IPS-NIHi11 (cell line): Measurements from ENCODE around the gene SLC3A2.

Experiments used
- DNase-seq: peaks from one replicate; pipeline ENCODE4 v3.0.0; 2012; ENCODE audit warnings: mixed read lengths, low spot score

SLC3A2 gene

DNA sequence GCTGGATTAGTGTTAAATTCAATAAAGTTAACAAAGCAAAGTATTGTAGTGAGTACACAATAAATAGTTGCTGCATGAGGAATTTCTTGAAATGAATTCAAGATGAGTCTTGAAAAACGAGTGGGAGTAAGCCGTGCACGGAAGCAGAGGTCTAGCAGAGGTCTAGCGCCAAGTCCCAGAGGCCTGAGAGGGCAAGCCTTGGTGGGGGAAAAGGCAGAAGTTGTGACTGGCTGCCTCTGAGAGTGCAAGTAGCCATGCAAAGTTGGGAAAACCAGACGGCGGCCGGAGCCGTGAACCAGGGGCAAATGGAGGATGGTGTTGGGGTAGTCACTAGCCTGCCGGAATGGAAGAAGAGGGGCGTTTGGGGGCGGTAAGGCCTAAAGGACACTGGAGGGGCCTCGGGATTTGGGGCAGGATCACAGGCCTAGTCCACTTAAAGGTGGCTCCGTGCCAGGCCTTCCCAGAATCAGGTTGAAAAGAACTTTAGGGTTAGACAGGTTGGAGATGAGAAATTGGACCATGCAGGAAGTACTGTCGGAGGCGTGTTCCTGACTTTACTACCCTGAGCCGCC, 379 bp upstream of the SLC3A2 start:
- no peak for DNase-seq

DNA sequence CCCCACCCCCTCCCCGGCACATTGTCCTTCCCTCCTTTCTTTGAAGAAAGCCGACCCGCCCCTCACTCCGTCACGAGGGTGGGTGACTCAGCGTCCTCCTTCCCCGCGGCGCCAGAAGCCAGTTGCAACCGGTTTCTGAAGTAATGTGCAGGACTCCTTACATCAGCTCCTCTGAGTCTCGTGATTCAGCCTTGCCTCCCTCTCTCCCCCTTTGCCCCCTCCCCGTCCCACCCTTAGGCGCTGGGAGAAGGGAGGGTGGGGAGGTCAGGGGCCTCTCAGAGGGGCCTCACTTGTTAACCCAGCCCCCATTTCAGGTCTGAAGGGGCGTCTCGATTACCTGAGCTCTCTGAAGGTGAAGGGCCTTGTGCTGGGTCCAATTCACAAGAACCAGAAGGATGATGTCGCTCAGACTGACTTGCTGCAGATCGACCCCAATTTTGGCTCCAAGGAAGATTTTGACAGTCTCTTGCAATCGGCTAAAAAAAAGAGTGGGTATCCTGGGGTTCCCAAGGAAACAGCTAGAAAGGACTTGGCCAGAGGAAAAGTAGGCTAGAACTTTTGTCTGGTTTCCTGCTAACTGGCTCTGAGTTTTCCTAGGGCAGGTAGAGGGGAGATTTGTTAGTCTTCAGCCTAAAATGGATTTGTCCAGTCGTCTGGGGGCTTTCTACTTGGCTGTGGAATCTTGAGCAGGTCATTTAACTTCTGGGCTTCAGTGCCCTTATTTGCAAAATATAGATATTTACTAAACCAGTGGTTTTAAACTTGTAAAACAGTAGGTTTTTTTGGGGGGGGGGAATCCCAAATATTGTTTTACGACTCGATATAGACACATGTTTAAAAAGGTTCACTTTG, 1.1 kb downstream of the SLC3A2 start:
- DNase-seq, result no peak

DNA sequence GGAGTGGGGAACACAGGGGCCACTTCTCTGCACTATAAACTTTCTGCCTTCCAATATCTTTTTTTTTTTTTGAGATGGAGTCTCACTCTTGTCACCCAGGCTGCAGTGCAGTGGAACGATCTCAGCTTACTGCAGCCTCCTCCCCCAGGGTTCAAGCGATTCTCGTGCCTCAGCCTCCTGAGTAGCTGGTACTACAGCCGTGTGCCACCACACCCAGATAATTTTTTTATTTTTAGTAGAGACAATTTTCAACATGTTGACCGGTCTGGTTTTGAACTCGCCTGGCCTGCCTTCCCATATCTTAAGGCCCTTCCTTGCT, 1.7 kb downstream of the SLC3A2 start:
- no peak for DNase-seq

DNA sequence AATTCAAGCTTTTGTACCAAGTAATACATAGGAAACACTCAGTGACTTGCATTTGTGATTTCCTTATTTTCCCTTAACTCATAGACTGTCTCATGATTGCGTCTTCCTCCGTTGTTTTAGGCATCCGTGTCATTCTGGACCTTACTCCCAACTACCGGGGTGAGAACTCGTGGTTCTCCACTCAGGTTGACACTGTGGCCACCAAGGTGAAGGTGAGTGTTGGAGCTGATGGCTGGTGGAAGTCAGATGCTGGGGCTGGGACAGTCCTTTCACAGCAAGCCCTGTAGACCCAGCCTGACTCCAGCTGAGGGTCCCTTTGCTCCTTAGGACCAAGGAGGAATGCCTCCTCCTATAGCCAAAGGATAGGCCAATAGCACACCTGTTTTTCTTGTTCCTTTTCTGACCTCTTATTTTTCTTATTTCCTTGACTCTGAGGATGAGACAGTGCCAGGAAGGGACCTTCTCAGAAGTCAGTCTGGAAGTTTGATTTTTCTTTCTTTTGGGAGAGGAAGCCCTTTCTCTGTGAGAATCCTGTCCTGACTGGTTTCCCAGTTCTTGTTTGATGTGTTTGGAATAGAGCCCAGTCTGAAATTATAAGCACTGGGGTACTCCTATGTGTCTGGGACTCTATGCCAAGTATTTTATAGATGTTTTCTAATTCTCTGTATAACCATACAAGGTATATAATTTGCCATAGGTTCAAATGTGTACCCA, 2.2 kb downstream of the SLC3A2 start:
- DNase-seq, result no peak

DNA sequence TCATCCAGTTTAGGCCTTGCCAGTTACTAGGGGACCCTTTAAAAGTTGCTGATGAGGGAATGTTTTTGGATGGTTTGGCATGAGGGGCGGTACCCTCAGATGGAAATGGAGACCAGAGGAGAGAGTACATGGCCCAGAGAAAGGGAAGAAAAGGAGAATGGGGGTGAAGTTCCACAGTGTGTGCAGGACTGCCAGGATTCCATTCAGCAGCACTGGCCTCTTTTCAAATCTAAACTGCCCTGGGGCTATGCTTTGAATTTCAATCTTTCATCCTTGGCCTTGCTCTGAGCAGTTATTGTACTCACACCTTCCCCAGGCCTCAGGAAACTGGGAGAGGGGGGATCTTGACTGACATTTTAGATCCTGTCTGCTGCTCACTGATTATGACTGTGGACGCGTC, 3.0 kb downstream of the SLC3A2 start:
- no peak for DNase-seq

DNA sequence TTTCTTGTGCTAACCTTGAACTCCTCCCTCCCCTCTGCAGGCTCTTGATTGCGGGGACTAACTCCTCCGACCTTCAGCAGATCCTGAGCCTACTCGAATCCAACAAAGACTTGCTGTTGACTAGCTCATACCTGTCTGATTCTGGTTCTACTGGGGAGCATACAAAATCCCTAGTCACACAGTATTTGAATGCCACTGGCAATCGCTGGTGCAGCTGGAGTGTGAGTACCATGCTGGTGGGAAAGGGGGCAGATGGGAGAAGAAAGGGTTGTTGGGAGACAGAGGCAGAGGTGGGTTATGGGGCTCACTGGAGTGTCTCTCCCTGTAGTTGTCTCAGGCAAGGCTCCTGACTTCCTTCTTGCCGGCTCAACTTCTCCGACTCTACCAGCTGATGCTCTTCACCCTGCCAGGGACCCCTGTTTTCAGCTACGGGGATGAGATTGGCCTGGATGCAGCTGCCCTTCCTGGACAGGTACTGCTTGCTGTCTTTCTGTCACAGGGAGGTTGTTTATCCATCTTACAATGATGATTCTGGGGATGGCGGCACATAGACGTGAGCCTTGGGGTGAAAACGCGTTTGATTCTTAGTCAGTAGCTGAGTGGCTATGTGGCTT, 4.5 kb downstream of the SLC3A2 start:
- no peak for DNase-seq

DNA sequence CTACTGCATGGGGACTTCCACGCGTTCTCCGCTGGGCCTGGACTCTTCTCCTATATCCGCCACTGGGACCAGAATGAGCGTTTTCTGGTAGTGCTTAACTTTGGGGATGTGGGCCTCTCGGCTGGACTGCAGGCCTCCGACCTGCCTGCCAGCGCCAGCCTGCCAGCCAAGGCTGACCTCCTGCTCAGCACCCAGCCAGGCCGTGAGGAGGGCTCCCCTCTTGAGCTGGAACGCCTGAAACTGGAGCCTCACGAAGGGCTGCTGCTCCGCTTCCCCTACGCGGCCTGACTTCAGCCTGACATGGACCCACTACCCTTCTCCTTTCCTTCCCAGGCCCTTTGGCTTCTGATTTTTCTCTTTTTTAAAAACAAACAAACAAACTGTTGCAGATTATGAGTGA, 7.7 kb downstream of the SLC3A2 start:
- DNase-seq, result no peak

DNA sequence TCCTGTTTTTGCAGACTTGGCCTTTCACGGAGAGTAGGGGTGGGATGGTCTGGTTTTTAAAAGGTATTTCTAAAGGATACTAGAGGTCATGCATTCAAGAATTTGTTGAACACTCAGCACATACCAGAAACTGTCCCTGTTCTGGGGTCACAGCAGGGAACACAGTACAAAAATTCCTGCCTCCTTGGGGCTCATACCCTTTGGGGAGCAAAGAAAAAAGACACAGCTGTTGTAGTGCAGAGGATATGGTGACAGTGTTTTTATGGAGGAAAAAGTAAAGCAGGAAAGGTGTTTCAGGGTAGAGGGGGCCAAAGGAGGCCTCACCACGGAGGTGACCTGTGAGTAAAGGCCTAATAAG, 8.4 kb downstream of the SLC3A2 start:
- DNase-seq, result no peak

DNA sequence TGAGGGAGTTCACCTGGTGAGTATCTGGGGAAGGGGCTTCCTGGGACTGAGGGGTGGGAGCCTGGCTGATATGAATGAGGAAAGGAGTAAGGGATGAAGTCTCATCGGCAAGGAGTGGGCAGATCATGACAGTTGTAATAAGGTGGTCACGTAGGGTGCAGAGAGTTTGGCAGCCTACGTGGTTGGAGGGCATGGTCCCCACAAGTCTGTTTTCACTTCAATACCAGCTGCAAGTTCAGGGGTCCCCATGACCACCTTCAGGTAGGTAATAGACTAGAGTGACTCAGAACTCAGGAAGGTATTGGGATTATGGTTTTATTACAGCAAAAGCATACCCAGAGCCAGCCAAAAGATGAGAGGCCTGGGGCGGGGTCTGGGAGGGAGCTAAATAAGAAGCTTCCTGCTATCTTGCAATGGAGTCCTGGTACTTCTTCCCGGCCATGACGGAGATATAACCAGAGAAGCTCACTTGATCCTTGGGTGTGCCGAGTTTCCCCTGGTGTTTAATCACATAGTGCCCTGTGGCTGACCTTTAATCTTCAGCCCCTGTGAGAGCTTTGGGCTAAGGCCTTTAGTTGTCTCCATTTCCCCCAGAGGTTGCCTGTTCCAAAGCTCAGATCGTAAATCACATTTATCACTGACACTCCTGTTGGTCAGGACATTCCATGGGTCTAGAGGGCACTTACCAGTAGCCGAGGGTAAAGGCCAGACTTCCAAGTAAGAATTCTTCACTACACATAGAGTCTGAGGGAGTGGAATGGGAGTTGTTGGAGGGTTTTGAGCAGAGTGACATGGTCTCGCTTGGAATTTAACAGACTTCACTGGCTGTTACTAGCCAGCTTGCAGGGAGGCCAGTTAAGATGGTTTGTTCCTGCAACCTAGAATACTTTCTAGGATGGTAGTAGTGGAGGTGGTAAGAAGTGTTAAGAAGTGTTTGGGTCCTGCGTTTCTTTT, 9.1 kb downstream of the SLC3A2 start:
- no peak for DNase-seq

DNA sequence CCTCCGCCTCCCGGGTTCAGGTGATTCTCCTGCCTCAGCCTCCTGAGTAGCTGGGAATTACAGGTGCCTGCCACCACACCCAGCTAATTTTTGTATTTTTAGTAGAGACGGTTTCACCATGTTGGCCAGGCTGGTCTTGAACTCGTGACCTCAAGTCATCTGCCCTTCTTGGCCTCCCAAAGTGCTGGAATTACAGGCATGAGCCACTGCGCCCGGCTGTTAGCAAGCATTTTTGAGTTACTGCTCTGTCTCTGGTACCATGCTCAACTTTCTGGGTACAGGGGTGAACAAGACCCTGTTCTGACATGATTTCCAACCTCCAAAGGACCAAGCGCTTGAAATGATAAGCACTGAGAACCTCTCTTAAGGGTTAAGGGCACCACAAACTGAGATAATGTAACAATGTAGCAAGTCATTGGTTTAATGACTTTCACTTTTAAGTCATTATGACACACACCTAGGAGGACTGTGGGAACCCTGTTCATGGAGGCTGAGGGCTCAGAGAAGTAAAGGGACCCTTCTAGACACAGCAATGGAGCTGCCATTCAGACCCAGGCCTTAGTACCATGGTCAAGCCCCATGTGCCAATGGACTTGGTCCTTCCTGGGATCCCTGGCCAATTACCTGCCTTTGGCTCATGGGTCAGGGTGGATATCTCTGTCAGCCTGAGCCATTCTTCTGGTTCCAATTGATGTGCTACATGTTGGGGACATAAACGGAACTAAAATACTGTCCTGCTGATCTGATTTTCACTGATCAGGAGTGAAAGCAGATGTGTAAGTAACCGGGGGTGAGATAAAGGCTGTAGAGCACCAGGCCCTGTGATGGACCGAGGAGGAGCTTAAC, 11.6 kb downstream of the SLC3A2 start:
- DNase-seq, result no peak

DNA sequence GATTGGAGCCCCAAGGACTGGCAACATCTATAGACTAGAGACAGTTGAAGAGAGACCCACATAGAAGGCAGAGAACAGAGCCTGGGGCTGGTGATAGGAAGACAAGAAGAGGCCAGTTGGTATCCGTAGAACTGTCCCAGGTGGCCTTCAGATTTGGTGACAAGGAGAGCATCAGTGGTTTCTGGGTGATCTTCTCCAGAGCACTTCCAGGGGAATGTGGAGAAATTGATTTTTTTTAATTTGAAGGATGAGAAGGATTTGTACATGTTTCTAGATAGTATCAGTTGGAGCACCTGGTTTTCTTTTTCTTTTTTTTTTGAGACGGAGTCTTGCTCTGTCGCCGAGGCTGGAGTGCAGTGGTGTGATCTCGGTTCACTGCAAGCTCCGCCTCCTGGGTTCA, 14.8 kb downstream of the SLC3A2 start:
- no peak for DNase-seq

DNA sequence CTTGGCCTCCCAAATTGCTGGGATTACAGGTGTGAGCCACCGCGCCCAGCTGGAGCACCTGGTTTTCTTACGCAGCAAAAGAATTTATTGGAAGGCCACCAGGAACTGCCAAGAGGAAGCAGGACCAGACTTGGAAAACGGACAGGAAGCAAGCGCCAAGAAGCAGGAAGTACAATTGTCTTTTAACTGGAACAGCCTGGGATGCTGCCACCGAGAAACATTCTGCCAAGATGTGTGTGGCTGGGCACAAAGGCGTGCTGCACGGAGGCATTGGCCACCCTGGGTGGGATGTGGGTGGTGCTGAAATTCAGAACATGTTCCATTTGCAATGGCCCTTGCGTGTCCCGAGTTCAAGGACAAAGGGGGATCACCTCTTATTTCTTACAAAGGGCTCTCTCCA, 15.4 kb downstream of the SLC3A2 start:
- DNase-seq, result no peak

DNA sequence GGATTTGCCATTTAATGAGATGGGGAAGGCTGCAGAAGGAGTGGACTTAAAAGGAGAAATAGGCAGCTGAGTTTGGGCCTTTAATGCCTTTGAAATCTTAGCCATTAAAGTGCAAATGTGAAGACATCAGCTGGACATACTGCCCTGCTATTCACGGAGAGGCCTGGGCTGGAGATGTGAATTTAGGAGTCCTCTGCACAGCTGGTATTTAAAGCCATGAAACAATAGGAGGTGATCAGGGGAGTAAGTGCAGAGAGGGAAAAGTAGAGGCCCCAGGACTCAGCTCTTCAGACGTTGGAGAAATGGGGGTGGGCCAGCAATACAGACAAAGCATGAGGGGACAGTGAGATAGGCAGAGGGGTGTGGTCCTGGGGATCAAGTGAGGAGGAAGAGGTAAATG, 16.6 kb downstream of the SLC3A2 start:
- DNase-seq, result no peak

DNA sequence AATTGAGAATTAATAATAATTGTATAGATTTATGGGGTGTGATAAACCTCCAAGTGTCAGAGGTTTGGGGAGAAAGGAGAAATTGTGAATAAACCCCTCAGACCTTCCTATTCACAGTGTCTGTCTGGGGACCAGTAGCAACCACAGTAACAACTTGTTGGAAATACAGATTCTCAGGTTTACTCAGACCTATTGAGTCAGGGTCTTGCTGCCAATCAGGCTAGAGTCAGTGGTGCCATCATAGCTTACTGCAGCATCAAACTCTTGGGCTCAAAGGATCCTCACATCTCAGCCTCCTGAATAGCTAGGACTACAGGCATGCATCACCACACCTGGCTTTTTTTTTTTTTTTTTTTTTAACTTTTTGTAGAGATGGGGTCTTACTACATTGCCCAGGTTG, 17.3 kb downstream of the SLC3A2 start:
- DNase-seq, result no peak

DNA sequence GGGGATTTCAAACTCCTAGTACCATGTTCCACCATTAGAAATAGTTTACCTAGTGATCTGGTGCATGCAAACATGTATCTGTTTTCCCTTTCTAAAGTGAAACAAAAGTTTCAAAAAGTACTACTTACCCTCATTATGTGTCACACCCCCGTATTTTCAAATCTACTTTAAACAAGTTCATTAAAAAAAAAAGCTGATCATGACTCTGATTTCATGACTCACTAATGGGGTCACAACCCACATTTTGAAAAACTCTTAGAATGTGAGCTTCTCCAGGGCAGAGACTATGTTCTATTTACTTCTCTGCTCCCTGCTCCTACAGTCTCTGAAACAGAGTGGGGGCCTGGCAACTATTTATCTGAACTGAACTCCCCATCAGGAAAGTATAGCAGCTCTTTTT, 22.2 kb downstream of the SLC3A2 start:
- no peak for DNase-seq

DNA sequence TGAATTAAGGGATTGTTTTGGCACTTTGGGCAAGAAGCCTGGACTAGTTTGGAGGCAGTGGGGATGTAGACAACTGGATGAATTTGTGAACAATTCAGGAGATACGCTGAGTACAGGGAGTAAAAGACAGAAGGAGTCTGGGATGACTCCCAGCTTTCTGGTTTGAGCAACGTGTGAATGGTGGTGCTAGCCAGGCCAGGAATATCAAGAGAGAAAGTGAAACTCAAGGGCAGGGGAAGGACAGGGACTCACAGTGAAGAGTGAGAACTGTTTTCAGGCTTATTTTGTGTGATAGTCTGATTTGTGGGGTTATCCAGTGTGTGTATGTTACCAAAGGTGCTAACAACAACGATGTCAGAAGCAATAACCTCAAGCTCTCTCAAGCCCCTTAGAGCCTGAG, 24.6 kb downstream of the SLC3A2 start:
- no peak for DNase-seq

DNA sequence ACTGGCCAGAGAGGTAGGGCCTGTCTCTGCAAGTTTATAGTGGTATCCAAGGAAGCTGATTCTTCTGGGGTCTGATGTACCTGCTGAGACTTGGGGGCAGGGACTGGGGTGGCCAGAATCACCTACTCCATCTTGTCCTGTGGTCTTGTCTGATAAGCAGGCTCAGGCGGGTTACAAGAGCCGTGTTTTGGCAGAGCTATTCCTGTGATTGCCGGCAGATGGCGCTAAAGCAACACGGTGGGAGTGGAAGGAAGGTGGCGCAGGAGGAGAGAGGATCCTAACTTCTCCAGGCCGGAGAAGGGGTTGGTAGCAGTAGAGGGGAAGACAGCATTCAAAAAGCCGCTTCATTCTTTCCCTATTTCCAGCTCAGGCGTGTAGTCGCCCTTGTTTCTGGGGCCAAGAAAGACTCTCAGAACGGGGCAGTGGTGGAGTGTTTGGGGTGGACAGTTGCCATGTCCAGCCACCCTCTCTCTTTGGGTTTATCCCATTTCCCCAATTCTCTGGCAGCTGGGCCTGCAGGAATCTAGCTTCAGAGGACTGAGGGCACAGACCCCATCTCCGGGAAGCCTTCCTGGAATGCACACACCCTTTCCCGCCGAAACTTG, 25.3 kb downstream of the SLC3A2 start:
- peak; percentile 86 for DNase-seq

DNA sequence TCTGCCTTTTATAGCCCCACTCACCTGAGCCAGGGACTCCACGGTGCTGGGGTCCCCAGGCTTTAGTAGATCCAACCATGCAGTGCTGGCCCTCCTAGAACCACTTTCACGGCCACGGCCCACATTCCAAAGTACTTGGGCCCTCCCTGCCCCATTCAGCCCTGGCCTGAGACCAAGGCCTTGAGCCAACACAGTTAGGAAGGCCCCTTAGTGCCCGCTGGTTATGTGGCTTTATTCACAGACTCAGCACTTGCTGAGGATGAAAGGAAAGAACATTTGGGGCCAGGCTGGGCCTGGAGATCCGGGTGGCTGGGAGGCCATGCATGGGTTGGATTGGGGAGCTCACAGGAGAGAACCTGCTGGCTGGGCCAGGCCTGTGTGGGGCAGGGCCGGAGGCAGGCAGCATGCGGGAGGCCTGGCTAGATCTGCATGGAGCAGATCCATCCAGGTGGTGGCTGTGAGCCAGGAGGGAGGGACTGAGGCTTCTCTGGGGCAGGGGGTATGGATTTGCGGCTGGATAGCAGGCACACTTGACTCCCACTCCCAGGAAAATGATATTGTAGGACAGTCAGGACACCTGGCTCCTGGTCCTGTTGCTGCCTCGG, 27.9 kb downstream of the SLC3A2 start:
- DNase-seq, result no peak

DNA sequence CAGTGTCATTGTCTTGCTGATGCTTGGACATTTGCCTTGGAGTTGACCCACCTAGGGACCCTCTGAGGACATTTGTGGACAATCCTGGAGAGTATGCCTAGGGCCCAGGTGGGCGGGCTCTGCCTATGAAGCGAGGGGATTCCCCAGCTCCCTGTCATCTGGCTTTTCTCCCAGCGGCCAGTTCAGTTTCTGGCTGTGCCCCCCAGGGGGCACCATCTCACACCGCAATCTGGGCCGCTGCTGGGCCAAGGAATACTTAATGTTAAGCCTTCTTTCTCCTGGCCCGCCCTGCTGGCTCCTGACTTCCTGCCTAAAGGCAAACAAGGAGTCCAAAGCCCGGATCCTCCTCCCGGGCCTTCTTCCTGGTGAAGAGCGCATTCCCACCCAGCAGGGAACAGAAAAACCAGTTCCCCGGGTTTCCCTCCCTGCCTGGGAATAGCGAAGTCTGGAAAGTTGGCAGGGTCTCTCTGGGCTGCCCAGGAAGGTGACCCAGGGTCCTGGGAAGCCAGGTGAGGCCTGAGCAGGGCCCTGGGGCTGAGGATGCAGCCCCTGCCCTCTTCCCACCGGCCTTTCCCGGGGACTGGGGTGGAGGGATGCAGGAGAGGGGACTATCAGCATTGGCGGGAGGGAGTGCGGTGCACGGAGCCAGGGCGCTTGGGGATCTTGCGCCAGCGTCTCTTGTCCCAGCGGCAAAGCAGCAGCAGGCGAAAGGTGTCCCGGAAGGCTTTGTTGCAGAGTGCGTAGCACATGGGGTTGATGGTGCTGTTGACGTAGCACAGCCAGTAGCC, 28.6 kb downstream of the SLC3A2 start:
- DNase-seq, result peak; percentile 93
